DMS153 treated with DMSO at 0.1 percent for 48 hours (cell line): ENCODE data around the gene EXD3.
"Not testable (repeated sequence)": the region's sequence is repeated elsewhere in the genome, so short reads cannot be mapped to it uniquely, and the experiment has no call there.

Experiments used
- DNase-seq: peaks from one replicate; lab custom pipeline; 2025; ENCODE audit not compliant: unreplicated experiment; lab: John Stamatoyannopoulos, UW

EXD3 gene

GRCh38 chr9:137348769-137349470, 74.0 kb downstream of the EXD3 start:
- DNase-seq = no peak

- no peak for DNase-seq
Observed at GRCh38 chr9:137347928-137348327, 75.0 kb downstream of the EXD3 start.

GRCh38 chr9:137342482-137342881, 80.5 kb downstream of the EXD3 start:
- no peak for DNase-seq

GRCh38 chr9:137341227-137341626, 81.7 kb downstream of the EXD3 start:
- DNase-seq = no peak

- DNase-seq = not testable (repeated sequence)
Observed at GRCh38 chr9:137339908-137340462, 83.0 kb downstream of the EXD3 start.

GRCh38 chr9:137339045-137339907, 83.7 kb downstream of the EXD3 start:
- no peak for DNase-seq

- DNase-seq = no peak
Observed at GRCh38 chr9:137336735-137337134, 86.2 kb downstream of the EXD3 start.

- no peak for DNase-seq
Observed at GRCh38 chr9:137333016-137333671, 89.8 kb downstream of the EXD3 start.

- DNase-seq = no peak
Observed at GRCh38 chr9:137331929-137332328, 91.0 kb downstream of the EXD3 start.

GRCh38 chr9:137330689-137331088, 92.3 kb downstream of the EXD3 start:
- DNase-seq = no peak

GRCh38 chr9:137329590-137329989, 93.4 kb downstream of the EXD3 start:
- not testable (repeated sequence) for DNase-seq

GRCh38 chr9:137327641-137328550, 95.1 kb downstream of the EXD3 start:
- DNase-seq = not testable (repeated sequence)

- DNase-seq = no peak
Observed at GRCh38 chr9:137326445-137327065, 96.4 kb downstream of the EXD3 start.

- DNase-seq = no peak
Observed at GRCh38 chr9:137325799-137326198, 97.2 kb downstream of the EXD3 start.

GRCh38 chr9:137325124-137325523, 97.8 kb downstream of the EXD3 start:
- DNase-seq = no peak

GRCh38 chr9:137323531-137324331, 99.2 kb downstream of the EXD3 start:
- no peak for DNase-seq

GRCh38 chr9:137321726-137322361, 101.1 kb downstream of the EXD3 start:
- DNase-seq = no peak

- no peak for DNase-seq
Observed at GRCh38 chr9:137320555-137321384, 102.2 kb downstream of the EXD3 start.
